HepG2 (cell line): ENCODE results near the gene TMEM129. TPM values are rescaled to one million over a fixed set of nuclear protein-coding genes. Genes with fewer than 3 reads are reported as not detected.

Experiments
- ATF7 ChIP-seq, 2 experiments: fragments of 450-650 bp in 1 of 2; sonication (generic) in 1 of 2; formaldehyde crosslinking in 1 of 2; IDR thresholded peaks; 2 replicates each; pipeline versions ENCODE4 v1.4.0 to v1.6.1; 2016 to 2020; ENCODE audit warnings: antibody characterized with exemption in 1 of 2, mild to moderate bottlenecking in 1 of 2, missing genetic modification reagents in 1 of 2
- KLF9 ChIP-seq: IDR thresholded peaks from 2 replicates; pipeline ENCODE4 v1.6.1; 2016; ENCODE audit warnings: low read depth
- NR2F6 ChIP-seq, 2 experiments: IDR thresholded peaks; 2 replicates each; pipeline ENCODE4 v1.6.1; 2016; ENCODE audit warnings: antibody characterized with exemption in 1 of 2, mild to moderate bottlenecking in 1 of 2
- ZFP36L1 ChIP-seq: sonication (generic); formaldehyde crosslinking; IDR thresholded peaks from 2 replicates; pipeline ENCODE4 v1.8.0; 2022; ENCODE audit warnings: mild to moderate bottlenecking, missing genetic modification reagents, moderate library complexity
- ZNF496 ChIP-seq: sonication (generic); formaldehyde crosslinking; IDR thresholded peaks from 2 replicates; pipeline ENCODE4 v1.8.1; 2023; ENCODE audit warnings: mild to moderate bottlenecking, moderate library complexity, missing genetic modification reagents; ENCODE audit not compliant: insufficient replicate concordance
- ZNF614 ChIP-seq: IDR thresholded peaks from 2 replicates; pipeline ENCODE4 v1.6.1; 2018; ENCODE audit warnings: missing biosample characterization, missing genetic modification reagents, inconsistent platforms, borderline replicate concordance
- ZZZ3 ChIP-seq: sonication (generic); formaldehyde crosslinking; IDR thresholded peaks from 2 replicates; pipeline ENCODE4 v1.4.0; 2020; ENCODE audit warnings: missing genetic modification reagents, mild to moderate bottlenecking, borderline replicate concordance
- polyA plus RNA-seq, 8 experiments: library from polyadenylated mRNA; depleted of rRNA in 3 of 8; stranded (reverse) in 7 of 8; unstranded in 1 of 8; fragments of >200 nt; fragmentation: Illumina TruSeq in 4 of 8; extraction: Trizol in 4 of 8; gene quantifications; 2 replicates each; pipeline versions ENCODE4 v1.2.1 to v1.2.3, GENCODE V29; 2011 to 2016; ENCODE audit warnings: low read depth in 4 of 8, missing spikeins in 1 of 8, mixed read lengths in 1 of 8; ENCODE audit not compliant: insufficient read depth in 1 of 8
- total RNA-seq, 5 experiments: library from RNA; depleted of rRNA; stranded (reverse); fragments of >200 nt; fragmentation: Illumina TruSeq; extraction: Trizol; gene quantifications; 2 replicates each; pipeline ENCODE4 v1.2.3, GENCODE V29; 2016; ENCODE audit warnings: low read depth in 1 of 5
- TF ChIP-seq, protein P1 (sequence below): sonication (generic); formaldehyde crosslinking; IDR thresholded peaks from 2 replicates; pipeline ENCODE4; 2020; ENCODE audit warnings: missing genetic modification reagents, mild to moderate bottlenecking, borderline replicate concordance
- TF ChIP-seq, protein P2 (sequence below): sonication (generic); formaldehyde crosslinking; IDR thresholded peaks from 2 replicates; pipeline ENCODE4 v1.5.0; 2020; ENCODE audit warnings: missing genetic modification reagents
- TF ChIP-seq, protein P3 (sequence below): sonication (generic); formaldehyde crosslinking; IDR thresholded peaks from 2 replicates; pipeline ENCODE4 v1.5.0; 2020; ENCODE audit warnings: missing genetic modification reagents
- TF ChIP-seq, protein P4 (sequence below): sonication (generic); formaldehyde crosslinking; IDR thresholded peaks from 2 replicates; pipeline ENCODE4 v1.4.0; 2020; ENCODE audit warnings: mild to moderate bottlenecking, missing genetic modification reagents
- TF ChIP-seq, protein P5 (sequence below): IDR thresholded peaks from 2 replicates; pipeline ENCODE4 v1.6.1; 2018; ENCODE audit warnings: missing genetic modification reagents, mild to moderate bottlenecking, missing compliant biosample characterization

The TMEM129 gene
- total and polyA plus RNA-seq, 2 of the 13 experiments (the other 11 are each of a cell fraction or from before 2014, with no cell fraction given): 19.0 to 25.8 TPM

DNA sequence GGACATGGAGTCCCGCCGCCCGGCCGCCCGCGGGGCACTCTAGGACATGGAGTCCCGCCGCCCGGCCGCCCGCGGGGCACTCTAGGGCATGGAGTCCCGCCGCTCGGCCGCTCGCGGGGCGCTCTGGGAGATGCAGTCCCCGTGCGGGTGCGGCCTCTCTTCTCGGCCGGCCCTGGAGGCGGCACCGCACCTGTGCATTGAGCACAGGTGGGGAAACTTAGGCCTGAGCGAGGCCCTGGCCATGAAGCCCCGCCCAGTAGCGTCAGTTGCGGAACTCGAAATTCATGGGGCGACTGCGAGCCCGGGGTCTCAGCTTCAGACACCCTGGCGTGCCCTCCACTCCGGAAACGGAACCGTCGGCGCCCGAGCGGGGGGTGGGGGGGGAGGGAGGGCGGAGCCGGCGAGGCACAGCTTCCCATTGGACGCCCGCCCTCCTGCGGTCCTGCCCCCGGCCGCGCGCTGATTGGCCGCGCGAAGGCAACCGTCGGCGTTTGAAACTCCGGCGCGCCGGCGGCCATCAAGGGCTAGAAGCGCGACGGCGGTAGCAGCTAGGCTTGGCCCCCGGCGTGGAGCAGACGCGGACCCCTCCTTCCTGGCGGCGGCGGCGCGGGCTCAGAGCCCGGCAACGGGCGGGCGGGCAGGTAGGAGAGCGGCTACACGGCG is at the start of gene TMEM129, which contains the start of gene TACC3 (continued):
- TF ChIP-seq, protein P1, sequence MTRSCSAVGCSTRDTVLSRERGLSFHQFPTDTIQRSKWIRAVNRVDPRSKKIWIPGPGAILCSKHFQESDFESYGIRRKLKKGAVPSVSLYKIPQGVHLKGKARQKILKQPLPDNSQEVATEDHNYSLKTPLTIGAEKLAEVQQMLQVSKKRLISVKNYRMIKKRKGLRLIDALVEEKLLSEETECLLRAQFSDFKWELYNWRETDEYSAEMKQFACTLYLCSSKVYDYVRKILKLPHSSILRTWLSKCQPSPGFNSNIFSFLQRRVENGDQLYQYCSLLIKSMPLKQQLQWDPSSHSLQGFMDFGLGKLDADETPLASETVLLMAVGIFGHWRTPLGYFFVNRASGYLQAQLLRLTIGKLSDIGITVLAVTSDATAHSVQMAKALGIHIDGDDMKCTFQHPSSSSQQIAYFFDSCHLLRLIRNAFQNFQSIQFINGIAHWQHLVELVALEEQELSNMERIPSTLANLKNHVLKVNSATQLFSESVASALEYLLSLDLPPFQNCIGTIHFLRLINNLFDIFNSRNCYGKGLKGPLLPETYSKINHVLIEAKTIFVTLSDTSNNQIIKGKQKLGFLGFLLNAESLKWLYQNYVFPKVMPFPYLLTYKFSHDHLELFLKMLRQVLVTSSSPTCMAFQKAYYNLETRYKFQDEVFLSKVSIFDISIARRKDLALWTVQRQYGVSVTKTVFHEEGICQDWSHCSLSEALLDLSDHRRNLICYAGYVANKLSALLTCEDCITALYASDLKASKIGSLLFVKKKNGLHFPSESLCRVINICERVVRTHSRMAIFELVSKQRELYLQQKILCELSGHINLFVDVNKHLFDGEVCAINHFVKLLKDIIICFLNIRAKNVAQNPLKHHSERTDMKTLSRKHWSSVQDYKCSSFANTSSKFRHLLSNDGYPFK (CRISPR knock-in tag): no peak
- TF ChIP-seq, protein P2, sequence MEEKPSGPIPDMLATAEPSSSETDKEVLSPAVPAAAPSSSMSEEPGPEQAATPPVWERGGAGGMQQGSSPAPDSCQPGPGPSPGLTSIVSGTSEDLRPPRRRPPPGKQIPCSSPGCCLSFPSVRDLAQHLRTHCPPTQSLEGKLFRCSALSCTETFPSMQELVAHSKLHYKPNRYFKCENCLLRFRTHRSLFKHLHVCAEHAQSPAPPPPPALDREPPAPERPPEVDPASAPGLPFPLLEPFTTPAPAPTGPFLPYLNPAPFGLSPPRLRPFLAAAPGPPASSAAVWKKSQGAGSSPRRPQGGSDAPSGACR (CRISPR knock-in tag): no peak
- TF ChIP-seq ZFP36L1 (CRISPR knock-in tag) (no peak), ZNF614 (CRISPR knock-in tag) (peak; percentile 39; the same call in 1 of the 2 replicates), NR2F6 (IDR thresholded peaks at IDR 0.05) (no peak), NR2F6 (CRISPR knock-in tag; IDR thresholded peaks at IDR 0.05) (0 out of 2 replicates have a peak, but pooled peaks have one; percentile 42), ZNF496 (CRISPR knock-in tag) (no peak), ATF7 (IDR thresholded peaks at IDR 0.05) (no peak), ATF7 (CRISPR knock-in tag; IDR thresholded peaks at IDR 0.05) (no peak), KLF9 (CRISPR knock-in tag) (no peak), ZZZ3 (CRISPR knock-in tag) (no peak)
- TF ChIP-seq, protein P3, sequence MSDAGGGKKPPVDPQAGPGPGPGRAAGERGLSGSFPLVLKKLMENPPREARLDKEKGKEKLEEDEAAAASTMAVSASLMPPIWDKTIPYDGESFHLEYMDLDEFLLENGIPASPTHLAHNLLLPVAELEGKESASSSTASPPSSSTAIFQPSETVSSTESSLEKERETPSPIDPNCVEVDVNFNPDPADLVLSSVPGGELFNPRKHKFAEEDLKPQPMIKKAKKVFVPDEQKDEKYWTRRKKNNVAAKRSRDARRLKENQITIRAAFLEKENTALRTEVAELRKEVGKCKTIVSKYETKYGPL (CRISPR knock-in tag): peak; percentile 17; the same call in 1 of the 2 replicates
- TF ChIP-seq, protein P4, sequence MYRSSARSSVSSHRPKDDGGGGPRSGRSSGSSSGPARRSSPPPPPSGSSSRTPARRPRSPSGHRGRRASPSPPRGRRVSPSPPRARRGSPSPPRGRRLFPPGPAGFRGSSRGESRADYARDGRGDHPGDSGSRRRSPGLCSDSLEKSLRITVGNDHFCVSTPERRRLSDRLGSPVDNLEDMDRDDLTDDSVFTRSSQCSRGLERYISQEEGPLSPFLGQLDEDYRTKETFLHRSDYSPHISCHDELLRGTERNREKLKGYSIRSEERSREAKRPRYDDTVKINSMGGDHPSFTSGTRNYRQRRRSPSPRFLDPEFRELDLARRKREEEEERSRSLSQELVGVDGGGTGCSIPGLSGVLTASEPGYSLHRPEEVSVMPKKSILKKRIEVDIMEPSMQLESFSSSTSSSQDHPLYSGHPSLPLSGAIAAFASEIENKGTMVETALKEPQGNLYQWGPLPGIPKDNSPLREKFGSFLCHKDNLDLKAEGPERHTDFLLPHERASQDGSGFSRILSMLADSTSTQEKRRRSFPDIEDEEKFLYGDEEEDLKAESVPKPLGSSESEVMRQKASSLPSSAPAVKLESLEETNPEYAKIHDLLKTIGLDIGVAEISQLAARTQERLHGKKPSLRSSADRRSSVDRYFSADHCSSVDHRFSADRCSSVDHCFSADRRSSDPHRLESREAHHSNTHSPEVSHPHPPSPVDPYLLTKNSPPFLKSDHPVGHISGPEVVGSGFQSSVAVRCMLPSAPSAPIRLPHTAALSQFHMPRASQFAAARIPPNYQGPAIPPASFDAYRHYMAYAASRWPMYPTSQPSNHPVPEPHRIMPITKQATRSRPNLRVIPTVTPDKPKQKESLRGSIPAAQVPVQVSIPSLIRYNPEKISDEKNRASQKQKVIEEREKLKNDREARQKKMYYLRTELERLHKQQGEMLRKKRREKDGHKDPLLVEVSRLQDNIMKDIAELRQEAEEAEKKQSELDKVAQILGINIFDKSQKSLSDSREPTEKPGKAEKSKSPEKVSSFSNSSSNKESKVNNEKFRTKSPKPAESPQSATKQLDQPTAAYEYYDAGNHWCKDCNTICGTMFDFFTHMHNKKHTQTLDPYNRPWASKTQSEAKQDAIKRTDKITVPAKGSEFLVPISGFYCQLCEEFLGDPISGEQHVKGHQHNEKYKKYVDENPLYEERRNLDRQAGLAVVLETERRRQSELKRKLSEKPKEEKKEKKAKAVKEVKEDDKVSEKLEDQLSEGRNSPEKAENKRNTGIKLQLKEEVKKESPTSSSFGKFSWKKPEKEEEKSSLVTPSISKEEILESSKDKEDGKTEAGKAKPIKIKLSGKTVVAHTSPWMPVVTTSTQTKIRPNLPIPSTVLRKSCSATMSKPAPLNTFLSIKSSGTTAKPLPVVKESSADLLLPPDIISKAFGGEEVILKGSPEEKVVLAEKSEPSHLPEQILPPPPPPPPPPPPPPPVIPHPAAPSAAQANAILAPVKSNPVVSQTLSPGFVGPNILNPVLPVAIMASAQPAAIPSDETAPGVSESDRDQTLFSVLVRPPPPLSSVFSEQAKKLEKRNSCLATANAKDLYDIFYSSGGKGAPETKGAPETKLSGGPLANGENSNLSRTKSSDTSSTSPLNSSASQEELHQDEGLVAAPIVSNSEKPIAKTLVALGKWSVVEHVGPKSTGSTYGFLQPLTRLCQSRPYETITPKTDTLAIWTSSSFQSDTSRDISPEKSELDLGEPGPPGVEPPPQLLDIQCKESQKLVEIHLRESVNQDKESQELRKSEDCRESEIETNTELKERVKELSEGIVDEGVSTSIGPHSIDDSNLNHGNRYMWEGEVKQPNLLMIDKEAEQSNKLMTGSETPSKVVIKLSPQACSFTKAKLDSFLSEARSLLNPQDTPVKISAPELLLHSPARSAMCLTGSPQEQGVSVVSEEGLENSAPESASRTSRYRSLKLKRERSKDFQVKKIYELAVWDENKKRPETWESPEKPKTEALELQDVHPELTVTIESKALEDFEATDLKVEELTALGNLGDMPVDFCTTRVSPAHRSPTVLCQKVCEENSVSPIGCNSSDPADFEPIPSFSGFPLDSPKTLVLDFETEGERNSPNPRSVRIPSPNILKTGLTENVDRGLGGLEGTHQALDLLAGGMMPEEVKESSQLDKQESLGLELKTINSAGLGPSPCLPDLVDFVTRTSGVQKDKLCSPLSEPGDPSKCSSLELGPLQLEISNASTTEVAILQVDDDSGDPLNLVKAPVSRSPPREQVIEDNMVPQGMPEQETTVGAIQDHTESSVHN (CRISPR knock-in tag): no peak
- TF ChIP-seq, protein P5, sequence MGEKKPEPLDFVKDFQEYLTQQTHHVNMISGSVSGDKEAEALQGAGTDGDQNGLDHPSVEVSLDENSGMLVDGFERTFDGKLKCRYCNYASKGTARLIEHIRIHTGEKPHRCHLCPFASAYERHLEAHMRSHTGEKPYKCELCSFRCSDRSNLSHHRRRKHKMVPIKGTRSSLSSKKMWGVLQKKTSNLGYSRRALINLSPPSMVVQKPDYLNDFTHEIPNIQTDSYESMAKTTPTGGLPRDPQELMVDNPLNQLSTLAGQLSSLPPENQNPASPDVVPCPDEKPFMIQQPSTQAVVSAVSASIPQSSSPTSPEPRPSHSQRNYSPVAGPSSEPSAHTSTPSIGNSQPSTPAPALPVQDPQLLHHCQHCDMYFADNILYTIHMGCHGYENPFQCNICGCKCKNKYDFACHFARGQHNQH (CRISPR knock-in tag): peak; percentile 30; the same call in 1 of the 2 replicates
